Brain microvascular endothelial cell (primary cell): Measurements from ENCODE around the gene OXGR1.

ENCODE experiments used
- DNase-seq: peaks from one replicate; pipeline ENCODE4 v3.0.0-alpha.2; 2020
- H3K27ac ChIP-seq: fragments of 250-450 bp; sonication (Bioruptor Pico); 2 replicates; pipeline ENCODE4 v1.5.1; 2020; ENCODE audit warnings: mild to moderate bottlenecking, moderate library complexity
- H3K27me3 ChIP-seq: fragments of 250-450 bp; sonication (Bioruptor Pico); replicated peaks from 2 replicates; pipeline ENCODE4 v1.5.1; 2020; ENCODE audit warnings: mild to moderate bottlenecking
- H3K36me3 ChIP-seq: fragments of 250-450 bp; sonication (Bioruptor Pico); replicated peaks from 2 replicates; pipeline ENCODE4 v1.5.1; 2020; ENCODE audit warnings: mild to moderate bottlenecking
- H3K4me3 ChIP-seq: 2 replicates; pipeline ENCODE4 v1.5.1; 2011; ENCODE audit warnings: low read depth, mild to moderate bottlenecking, control low read depth, low read length, moderate library complexity
- in situ Hi-C: cut with HindIII; loops from 2 replicates; pipeline ENCODE4 v1.10.0; 2017; ENCODE audit warnings: low sequenced_read_pairs, low pct_ligation_motif_present
- TF ChIP-seq, protein P1 (sequence below): IDR thresholded peaks from 2 replicates; pipeline ENCODE4 v1.5.1; 2011; ENCODE audit warnings: low read depth, mild to moderate bottlenecking, moderate library complexity, low read length, control low read depth, inconsistent platforms; ENCODE audit errors: missing control alignments

Gene OXGR1

DNA sequence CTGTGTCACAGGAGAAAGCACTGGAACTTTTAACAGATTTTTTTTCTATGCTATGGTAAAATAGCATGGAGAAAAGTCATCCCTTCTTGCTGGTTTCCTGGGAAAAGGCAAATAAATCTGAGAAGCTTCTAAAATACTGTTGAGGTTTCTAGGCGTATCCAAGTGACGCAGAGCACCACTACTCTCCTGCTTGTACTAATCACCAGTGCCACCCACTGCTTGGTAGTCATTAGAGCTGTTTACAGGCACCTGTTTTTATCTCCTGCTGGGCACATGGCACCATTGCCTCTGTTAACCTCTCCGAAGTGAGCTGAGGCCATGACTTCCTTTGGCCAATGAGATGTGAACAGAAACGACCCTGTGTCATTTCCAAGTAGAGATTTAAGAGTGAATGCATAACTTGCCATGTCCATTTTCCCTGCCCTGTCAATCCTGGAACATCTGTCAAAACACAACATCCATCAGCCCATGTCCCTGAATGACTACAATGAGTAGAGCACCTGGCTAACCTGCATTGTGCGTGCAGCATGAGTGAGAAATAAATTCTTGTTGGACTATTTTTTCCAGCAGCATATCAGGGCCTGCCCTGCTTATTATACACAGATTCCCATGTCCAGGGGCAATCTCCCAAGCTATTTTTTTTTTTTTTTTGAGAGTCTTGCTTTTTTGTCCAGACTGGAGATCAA lies 17.3 kb upstream of the OXGR1 start:
- TF ChIP-seq, protein P1, sequence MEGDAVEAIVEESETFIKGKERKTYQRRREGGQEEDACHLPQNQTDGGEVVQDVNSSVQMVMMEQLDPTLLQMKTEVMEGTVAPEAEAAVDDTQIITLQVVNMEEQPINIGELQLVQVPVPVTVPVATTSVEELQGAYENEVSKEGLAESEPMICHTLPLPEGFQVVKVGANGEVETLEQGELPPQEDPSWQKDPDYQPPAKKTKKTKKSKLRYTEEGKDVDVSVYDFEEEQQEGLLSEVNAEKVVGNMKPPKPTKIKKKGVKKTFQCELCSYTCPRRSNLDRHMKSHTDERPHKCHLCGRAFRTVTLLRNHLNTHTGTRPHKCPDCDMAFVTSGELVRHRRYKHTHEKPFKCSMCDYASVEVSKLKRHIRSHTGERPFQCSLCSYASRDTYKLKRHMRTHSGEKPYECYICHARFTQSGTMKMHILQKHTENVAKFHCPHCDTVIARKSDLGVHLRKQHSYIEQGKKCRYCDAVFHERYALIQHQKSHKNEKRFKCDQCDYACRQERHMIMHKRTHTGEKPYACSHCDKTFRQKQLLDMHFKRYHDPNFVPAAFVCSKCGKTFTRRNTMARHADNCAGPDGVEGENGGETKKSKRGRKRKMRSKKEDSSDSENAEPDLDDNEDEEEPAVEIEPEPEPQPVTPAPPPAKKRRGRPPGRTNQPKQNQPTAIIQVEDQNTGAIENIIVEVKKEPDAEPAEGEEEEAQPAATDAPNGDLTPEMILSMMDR, result no peak
- in situ Hi-C loops, result no loop called here
- no peaks in the 10 kb centered on the region for H3K27me3 ChIP-seq
- H3K4me3 ChIP-seq, result no peak overlapping the region
- no peaks in the 10 kb centered on the region for H3K36me3 ChIP-seq
- H3K27ac ChIP-seq, result no peak overlapping the region
- DNase-seq, result no peak

DNA sequence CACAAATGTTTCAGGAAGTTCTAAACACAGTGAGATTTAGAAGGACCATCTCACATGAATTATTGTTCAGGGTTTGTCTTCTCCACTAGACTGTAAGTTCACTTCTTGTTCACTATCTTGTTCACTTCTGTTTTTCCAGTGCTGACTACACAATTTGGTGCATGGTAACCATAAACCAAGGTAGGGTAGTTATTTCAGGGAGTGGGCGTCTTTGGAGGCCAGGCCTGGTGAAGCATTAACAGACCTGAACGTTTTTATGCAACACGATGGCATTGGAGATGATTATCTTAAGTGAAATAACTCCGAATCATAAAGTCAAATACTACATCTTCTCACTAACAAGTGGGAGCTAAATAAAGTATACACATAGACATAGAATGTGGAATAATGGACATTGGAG lies 14.4 kb upstream of the OXGR1 start:
- H3K27me3 ChIP-seq, result no peaks in the 10 kb centered on the region
- H3K4me3 ChIP-seq, result no peak overlapping the region
- in situ Hi-C loops, result no loop called here
- no peak for DNase-seq
- no peaks in the 10 kb centered on the region for H3K36me3 ChIP-seq
- TF ChIP-seq, protein P1, result no peak
- no peak overlapping the region for H3K27ac ChIP-seq

DNA sequence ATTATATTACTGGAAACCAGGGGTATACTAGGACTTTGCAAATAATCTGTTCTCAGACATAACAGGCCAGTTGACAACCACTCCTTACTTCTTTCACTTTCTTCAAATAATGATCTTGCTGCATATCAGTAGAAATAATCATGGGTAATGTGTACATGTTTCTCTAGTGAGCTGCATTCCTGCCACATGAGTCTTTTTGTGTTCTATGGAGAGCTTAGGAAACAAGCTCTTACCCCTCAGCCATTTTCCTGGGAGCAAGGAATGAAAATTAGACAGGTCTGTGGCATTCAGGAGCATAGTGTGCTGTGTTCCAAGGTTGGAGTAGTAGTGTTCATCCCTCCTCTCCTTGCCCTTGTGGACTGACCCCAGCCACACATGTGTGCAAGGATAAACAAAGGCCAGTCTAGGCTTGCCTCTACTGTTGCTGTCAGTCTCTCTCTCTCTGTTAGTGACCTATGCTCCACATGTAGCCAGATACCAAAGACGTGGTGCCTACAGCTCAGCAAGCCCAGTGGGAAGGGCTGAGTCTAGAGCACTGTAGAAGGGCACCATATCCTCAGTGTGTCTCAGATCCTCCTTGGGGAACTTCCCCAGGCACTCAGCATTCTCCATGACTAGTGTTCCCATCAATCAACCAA lies 11.5 kb upstream of the OXGR1 start:
- peak; percentile 40 for DNase-seq
- H3K36me3 ChIP-seq, result no peaks in the 10 kb centered on the region
- no peaks in the 10 kb centered on the region for H3K27me3 ChIP-seq
- TF ChIP-seq, protein P1, result no peak
- no peak overlapping the region for H3K27ac ChIP-seq
- in situ Hi-C loops, result no loop called here
- H3K4me3 ChIP-seq, result no peak overlapping the region

DNA sequence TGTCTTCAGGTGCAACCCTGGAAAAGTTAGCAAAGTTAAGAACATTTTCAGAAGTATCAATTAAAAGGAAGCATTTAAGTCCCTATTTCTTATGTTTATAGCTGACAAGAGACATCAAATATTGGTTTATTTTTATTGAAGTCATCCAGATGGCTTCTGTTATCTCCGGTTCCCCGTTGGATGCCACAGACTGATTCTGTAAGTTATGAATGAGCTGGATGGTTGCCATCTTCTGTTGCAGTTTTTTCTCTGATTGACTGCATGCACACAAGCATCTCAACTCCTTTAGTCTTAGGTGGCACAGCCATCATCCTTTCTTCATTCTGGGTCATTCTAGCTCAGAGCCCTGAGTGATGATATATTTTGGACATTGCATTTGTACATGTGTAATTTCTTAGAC lies 10.6 kb upstream of the OXGR1 start:
- Histone ChIP-seq H3K27me3 (no peaks in the 10 kb centered on the region), H3K4me3 (no peak overlapping the region), H3K36me3 (no peaks in the 10 kb centered on the region), H3K27ac (no peak overlapping the region)
- in situ Hi-C loops, result no loop called here
- no peak for DNase-seq
- TF ChIP-seq, protein P1, result no peak

DNA sequence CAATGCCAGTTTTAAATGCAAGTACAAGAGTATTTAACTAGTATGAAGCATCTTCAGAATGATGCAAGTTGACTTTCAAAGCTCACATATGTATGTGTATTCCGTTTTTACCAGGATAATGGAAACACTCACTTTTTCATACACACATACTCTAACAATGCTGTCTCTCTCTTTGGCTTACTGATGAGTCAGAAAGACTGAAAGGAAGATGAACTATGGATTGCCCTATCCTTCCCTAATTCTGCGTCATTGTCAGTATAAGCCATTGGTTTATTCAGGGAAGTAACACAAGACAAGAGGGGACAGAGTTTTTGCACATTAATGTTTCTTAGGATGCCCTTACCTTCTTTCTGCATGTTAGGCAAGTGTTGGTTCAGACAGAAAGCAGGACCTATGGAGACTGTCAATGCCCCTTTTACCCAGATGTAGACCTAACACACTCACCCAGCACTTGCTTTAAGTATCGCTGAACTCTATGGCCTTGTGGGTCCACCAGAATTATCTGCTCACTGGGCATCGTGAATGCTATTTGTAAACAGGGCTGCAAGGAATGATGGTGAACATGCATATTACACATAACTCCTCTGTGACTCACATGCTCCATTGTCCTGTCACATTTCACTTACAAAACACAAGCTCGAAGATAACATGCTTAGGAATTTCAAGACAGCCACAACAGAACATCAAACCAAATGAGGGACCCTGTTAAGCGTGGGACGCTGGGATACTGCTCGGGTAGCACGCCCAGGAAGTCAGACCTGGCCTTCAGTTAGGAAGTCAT lies 10.0 kb upstream of the OXGR1 start:
- DNase-seq, result peak; percentile 77
- Histone ChIP-seq H3K4me3 (no peak overlapping the region), H3K36me3 (no peaks in the 10 kb centered on the region), H3K27me3 (no peaks in the 10 kb centered on the region), H3K27ac (peak overlapping the region; percentile 20)
- TF ChIP-seq, protein P1, result no peak
- in situ Hi-C loops, result no loop called here
